Activated CD4-positive, alpha-beta T cell treated with anti-CD3 and anti-CD28 coated beads for 24 hours (primary cell): ENCODE results near the gene PKP1.

ENCODE experiments used
- DNase-seq, 2 donors: peaks; one replicate each; pipeline ENCODE4 v3.0.0-alpha.2; 2020; ENCODE audit warnings: low read depth in 2 of 2

PKP1 gene

DNA sequence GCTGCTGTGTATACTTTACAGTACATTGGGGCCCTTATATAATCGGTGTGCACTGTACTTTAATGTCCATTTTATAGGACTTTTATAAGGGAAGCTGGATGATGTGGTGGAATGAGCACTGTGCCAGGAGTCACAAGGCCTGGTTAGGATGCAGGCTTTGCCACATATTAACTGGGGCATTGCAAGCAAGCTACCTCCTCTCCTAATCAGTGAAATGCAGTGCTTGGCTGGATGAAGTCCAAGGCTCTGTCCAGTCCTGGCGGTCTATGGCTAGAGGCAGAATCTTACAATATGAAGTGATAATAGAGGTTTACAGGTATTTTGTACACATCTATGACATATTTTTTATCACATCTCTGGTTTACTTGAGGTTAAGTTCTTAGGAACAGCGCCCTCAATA, 1.7 kb upstream of the PKP1 start:
- no peak for DNase-seq

DNA sequence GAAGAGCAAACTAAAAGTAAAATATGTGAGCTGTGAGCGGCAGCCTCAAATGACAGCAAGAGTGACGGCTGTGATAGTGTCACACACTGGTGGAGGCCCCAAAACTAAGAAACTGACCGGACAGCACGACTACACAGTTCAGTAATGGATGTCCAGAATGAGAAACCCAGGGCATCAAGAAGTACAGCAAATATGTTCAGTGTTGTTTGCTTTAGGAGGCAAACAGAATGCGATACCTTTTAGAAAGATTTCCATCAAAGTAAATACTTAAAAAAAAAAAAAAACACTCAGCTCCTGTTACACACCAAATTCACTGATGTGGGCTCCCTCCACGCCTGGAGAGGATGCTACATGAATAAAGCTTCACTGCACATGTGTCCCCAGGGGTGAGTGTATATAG, 1.1 kb upstream of the PKP1 start:
- DNase-seq = no peak

DNA sequence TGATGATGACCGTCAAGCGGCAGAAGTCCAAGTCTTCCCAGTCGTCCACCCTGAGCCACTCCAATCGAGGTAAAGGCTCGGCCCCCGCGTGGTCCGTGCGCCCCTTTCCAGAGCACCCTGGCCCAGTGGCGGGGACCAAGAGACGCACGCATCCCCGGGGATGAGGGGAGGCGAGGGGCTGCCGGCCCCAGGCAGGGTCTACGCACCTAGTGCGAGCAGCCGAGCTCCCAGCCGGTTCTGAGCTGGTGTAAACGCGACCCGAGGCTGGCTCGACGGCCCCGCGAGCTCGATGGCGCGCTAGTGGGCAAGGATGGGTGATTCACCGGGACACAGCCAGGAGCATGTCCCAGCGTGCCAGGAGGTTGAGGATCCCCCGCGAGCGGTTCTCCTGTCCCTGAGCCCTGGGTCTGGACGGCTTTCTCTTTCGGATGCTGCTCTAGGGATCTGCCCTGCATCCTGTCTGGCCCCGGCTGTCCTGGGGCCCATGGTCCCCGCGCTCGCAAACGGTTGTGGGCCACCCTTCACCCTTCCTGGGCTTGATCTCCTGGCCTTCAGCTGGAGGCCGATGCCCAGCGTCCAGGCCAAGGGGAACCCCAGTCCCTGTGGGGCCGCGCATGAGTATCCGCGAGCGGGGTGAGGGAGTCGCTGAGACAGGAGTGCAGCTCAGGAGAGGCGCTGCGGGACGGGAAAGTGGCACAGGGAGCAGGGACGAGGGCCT, 689 bp downstream of the PKP1 start:
- no peak for DNase-seq

DNA sequence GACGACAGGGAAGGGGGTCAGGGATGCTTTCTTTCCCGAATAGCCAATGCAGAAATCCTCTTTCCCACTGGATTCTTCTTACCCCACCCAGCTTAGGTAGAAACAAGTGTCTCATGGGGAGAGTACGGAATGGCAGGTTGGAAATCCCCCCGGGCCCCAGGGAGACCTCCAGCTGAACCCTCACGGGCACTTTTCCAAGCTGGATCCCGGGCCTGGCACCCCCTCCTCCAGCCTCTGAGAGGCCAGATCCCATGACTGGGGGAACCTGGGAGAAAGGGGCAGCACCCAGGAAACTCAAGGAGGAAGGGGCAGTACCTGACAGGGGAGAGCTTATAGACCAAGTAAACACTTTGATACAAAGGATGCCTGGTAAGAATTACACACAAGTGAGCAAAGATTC, 1.3 kb downstream of the PKP1 start:
- DNase-seq = no peak

DNA sequence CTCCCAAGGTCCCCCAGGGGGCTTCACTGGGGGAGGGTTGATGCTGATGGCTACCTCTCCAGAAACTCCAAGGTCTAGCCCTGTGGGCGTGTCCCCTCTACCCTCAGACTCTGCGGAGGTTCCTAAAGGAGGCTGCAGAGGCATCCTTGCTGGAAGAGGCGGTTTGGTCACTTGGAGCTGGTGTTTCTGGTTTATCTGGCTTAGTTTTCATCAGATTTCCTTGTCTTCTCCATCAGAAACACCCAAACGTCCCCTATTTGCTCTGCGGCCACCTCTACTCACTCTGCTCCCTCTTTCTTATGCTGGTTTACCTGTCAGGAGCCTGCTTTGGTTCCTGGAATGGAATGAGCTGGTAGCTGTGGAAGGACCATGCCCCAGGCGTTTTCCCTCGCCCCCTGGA, 2.5 kb downstream of the PKP1 start:
- DNase-seq = no peak

DNA sequence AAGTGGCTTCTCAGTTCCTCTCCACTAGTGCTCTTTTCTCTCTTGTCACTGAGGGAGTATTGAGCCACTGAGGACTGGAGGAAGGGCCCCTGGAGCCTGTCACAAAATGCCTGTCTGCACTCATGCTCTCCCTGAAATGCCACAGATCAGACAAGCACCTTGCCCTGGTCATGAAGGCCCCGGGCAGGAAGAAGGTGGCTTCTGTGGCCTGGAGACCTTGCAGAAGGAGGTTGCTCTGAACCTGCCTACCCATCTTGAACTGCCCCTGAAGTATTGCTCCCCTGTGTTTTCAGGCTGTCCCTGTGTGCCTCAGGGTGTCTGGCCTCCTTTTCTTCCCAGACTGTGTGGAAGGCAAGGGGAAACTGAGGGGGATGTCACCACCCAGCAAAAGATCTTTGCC, 3.1 kb downstream of the PKP1 start:
- no peak for DNase-seq

DNA sequence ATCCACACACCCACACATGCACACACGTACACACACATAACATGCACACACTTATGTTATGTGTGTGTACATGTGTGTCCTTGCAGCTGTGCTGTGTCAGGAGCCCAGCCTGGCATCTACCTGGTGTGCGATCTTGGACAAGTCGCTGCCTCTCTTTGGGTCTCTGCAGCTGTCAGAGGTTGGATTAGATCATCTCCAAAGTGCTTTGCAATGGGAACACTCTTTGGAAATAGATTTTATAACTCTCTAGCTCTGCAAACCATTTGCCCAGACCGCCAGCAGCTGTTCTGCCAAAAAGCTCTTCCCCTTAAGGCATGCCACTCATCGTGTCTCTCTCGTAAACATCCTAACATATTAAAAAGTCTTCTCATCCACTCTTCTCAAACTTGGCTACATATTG, 4.7 kb downstream of the PKP1 start:
- DNase-seq = no peak

DNA sequence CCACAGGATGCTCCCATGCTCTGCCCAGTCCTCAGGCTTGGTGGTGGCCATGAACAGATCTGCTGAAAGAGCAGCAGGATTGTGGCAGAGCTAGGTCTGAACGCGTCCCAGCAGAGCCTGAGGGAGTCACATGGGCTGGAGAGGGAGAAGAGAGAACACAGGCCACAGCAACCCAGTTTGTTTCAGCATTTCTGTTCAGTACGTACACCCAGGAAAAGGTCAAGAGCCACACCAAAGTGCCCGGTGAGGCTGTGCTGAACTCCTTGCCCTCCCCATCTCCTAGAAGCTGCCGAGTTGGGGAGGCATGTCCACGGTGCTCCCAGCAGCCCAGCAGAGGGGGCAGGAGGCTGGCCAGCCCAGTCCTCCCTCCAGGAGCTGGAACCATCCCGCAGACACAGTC, 5.5 kb downstream of the PKP1 start:
- no peak for DNase-seq

DNA sequence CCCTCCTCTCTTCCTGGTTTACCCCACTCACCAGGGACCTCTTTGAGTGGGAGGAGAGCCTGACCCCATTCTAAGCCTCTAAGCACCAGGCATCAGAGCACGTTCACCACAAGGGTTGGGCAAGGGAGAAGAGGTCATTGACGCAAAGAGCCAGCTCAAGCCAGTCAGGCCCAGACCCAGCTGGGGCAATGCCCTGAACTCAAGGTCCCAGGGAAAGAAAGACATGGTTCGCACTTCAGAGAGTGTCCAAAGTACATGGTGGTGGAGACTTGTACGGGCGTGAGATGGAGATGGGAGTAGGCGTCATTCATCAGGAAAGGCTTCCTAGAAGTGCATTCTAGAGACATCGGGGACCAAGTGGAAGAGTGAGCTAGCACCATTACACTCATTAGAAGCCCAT, 7.2 kb downstream of the PKP1 start:
- no peak for DNase-seq

DNA sequence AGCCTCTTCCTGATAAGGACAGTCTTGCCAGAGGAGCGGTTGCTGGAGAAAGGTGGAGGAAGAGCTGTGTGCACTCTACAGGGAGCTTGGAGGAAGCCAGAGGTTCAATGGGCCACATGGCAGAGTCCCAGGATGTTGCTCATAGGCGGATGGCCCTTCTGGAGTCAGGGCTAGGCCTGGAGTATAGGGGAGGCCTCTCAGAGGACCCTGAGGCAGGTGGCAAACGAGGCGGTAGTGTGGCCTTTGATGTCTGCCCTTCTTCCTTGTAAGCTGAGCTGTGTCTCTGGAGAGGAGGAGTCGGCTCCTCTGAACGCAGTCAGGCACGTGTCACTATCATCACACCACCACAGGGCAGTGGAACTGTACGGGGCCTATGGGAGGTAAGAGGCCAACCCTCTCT, 8.6 kb downstream of the PKP1 start:
- no peak for DNase-seq

DNA sequence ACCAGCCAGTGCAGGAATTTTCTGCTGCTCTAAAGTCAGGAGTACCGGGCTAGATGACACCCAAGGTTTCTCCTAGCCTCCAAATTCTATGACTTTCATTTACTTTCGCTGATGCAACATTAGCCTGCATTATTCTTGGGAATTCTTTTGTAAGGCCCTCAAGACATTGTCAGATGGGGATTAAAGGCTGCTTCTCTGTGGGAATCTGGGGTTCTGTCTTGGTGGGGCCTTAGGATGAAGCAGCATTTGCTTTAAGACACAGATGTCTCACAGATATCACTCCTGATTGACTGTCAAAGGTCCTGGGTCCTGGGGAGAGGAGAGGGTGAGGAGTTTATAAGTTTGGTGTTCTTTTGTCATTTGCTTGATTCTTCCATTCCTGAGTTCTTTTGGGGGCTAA, 11.6 kb downstream of the PKP1 start:
- DNase-seq = no peak

DNA sequence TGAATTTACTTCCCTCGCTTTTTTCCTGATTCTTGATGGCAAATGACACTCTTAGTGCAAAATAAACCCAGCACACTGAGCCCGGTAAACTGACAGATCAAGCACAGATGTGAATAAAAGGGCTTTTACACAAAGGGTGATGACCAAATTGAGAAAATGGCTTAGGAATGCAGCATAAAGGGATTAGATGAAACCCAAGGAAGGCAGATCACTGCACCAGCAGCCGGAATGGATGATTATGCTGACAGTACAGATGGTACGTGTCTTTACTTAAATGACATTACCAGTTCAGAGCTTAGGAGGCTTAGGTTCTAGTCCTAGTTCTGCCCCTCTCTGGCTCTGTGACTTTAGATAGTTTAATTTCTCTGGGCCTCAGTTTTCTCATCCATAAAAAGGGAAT, 12.0 kb downstream of the PKP1 start:
- no peak for DNase-seq

DNA sequence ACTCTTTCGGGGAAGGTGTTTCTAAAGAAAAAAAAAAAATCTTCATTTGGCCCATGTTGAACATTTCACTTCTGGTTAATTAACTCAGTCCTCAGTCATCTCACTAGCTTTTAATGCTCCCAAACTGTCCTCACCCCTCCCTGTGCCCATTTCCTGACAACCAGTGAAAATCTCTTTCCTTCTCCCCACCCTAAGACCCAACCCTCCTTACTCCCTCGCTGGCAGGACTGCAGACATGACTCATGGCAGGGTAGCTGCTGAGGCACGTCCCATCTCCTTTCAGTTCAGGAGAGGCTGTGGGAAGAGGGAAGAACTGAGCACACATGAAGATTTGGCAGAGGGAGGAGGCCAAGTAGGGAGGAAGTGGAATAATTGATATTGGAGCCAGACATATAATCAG, 12.6 kb downstream of the PKP1 start:
- no peak for DNase-seq

DNA sequence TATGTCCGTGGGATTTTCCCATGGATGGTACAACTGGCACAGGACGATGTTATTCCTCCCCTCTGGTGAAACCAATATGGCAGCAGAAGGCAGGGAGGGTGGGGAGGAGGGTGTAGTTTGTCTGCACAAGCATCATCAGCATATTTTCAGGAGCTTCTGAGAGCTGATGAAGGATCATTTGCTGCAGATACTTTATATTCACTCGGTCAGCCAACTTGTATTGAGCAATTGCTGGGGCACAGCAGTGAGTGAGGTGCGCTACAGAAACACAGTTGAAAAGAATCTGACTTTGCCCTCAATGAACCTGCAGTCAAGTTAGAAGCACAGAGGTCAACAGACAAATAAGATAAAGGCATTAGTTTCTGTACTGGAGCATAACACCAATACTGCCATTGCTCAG, 13.0 kb downstream of the PKP1 start:
- DNase-seq = no peak

DNA sequence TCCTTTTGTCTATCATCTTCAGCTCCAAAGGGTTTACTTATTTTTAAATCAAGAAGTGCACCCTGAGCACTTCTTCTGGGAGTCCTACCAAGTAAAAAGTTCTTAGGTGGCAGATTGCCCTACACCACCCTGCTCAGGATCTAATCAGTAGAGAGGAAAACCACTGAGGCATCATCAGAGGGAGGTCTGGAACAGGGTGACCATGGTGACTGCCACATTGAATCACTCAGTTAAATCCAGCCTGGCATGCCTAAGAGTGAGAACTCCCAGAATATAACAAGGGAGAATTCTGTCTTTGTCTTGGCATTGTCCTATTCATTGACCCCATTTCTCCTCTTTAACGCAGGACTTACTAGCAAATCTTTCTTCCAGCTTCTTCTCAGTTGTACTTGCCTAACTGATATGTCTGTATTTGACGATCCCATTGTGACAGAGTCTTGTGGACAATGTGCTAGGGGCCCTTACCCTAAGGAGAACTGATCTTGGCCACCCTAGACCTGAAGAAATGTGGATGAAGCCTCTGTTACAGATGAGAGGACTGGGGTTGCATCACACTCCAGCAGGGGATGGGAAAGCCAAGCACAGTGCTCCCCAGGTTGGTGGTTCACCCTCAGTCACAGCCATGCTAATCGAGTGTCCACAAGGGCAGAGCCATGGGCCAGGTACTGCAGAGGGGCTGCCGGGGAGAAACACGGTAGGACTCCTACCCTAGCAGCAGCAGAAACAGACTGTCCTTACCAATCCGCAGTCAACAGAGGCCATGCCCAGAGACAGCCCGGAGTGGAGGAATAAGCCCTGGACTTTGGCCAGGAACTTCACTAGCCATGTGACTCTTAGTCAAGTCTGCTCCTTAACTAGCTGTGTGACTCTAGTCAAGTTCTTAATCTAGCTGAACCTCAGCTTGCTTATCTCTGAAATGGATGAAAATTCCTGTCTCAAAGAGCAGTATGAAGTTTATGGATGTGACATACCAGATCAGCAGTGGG, 15.4 kb downstream of the PKP1 start:
- DNase-seq = no peak

DNA sequence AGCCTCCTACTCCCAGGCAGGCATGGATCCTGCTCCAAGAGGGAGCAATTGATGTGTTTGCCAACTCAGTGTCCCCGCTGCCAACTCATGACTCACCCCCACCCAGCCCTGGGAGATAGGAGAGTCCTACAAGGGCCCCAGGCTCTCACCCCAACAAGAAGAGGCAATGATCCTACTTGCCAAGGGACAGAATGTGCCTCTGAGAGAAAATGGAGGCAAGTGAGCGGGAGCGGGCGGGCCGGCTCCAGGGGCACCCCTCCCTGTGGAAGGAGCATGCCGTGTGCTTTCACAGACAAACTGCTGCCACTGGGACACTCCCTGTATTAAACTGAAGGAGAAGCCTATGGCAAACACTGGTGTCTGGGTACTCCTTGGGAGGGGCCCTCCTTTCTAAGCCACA, 16.7 kb downstream of the PKP1 start:
- no peak for DNase-seq

DNA sequence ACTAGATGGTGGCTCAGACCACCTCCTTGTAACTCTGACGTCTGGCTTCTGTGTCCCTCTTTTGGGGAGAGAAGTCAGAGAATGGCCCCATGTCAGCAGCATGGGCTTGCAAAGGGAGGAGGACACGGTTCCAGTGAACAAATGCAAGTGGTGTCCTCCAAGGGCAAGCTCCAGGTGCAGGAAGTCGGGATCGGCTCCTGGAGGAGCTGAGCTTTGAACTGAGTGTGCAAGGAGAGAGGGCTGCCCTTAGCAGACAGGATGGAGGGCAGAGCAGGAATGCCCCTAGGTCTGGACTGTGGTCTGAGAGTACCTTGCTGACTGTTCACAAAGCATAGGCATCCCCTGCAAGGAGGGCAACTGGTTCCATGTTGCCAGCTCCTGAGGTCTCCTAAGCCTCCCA, 17.3 kb downstream of the PKP1 start:
- DNase-seq = no peak

DNA sequence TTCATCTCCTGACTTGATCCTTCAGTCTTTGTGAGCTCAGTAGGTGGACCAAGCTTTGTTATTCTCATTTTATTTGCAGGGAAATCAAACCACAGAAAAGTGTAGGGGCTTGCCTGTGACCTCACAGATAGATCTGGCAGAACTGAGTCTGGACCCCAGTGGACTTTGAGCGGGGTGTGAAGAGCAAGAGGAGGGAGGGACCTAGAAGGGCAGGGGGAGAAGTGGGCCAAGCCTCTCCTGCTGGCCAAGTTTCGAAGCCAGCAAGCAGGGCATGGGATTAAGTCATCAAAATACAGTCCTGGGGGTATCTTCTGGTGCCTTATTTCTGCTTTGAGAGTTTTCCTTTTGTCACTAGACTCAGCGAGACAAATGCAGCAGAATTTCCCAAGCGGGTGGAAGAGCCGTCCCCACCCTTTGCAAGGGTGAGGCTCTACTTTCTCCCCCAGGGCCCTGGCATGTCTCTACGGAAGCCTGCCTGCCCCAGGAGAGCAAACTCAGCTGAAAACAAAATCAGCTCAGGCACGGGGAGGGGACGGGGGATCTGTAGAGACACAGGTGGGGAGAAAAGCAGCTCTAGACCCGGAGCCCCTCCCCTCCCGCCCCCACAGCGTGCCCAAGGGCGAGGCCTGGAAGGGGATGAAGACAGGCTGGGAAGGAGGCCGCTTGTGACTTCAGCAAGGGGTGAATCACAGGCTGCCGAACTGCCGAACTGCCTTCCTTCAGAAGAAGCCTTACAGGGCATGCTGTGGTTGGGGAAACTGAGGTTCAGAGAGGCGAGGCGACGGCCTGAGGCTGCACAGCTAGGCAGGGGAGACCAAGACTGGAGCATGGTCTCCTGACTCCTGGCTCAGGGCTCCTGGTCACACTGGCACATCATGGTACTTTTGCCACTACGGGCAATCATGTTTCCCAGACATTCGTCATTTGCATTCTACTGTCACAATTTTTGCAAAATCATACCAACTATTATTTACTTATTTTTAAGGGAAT, 19.2 kb downstream of the PKP1 start:
- DNase-seq = no peak

DNA sequence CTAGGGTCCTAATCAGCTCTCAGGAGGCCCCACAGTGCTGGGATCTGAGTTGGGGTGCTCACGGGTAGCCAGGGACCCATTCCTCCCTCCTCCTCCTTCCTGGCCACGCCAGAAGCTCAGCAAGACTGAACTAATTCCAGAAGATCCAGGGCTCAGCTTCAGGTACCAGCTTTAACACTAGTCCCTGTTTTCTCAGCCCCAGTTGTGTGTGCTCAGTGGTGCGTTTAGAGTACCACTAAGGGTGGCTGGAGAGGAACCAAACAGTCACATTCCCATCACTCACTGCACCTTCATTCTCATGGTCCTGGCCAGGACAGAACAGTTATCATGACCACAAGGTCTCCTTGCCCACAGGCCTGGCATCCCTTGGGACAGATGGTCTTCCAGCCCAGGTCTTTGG, 20.8 kb downstream of the PKP1 start:
- DNase-seq = no peak

DNA sequence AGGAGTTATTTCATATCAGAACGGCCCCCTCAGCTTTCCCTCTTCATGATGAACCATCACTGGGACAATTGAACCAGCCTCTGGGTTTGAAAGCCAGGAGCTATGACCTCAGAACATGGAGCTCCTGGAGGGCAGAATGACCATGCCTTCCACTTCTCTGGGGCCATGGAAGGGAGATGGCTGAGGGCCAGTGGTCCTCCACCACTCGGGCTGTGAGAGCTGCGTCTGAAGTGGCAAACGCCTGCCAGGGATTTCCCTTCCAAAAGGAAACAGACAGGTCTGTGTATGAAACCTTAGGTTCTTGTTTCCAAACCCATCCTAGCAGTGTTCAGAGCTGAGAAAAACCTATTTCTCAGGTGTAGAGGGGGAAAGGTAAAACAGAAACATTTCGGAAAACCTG, 22.5 kb downstream of the PKP1 start:
- DNase-seq = no peak

DNA sequence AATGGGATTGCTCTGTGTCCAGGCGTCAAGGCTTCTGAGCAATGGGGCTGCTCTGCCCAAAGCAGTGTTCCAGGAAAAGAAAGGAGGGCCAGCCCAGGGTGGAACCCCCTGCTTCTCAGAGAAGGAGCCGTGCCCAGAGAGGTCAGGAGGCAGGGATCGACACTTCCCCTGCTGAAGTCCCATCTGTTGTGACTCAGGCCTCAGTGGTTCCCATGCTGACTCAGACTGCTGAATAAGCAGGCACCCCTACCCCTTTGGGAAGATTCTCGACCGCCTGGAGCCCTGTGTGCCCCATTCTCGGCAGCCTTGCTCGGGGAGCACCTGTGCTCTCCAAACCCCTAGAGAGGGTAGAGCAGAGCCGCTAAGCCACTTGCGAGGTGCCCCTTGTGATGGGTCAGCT, 23.9 kb downstream of the PKP1 start:
- no peak for DNase-seq
